GM18502 (cell line): ENCODE results near the gene CECR2.
"Not testable (repeated sequence)": the region's sequence is repeated elsewhere in the genome, so short reads cannot be mapped to it uniquely, and the experiment has no call there.

Experiments used
- ATAC-seq: cut with Tn5 transposase; IDR thresholded peaks from one replicate; pipeline ENCODE4 v1.9.1; 2021; ENCODE audit warnings: mild to moderate bottlenecking; ENCODE audit not compliant: unreplicated experiment, poor library complexity

Gene CECR2

DNA sequence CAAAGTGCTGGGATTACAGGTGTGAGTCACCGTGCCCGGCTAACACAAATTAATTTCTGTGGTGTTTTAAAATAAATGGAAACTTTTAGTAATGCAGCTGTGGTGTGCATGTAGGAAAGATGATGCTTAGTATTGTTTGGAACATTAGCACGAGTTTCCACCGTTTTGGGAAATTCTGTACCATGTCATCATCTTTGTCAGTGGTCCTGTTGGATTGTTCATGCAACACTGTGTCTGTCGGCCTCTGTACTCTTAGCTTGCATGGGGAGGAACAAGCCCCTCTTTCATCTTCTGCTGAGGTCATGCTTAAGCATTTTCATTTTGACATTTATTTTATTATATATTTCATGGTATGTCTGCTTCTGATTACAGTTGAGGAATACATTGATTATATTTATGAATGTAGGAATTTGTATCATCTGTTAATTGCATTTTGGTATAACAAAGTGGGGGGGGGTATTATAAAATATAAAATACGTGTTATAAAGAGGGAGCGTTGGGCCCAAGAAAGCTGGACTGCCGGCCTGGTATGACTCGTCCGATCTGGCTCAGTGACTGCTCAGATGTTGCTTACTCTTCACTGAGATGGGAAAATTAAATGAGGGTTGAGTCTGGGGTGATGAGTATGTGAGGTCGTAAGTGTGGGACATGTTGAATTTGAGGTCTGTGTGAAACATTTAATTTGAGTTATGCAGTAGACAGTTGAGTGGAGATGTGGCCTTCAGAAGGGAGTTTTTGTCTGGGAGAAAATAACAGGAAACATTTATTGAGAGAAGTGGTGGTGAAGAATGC is 28.7 kb downstream of the CECR2 start:
- no peak for ATAC-seq

DNA sequence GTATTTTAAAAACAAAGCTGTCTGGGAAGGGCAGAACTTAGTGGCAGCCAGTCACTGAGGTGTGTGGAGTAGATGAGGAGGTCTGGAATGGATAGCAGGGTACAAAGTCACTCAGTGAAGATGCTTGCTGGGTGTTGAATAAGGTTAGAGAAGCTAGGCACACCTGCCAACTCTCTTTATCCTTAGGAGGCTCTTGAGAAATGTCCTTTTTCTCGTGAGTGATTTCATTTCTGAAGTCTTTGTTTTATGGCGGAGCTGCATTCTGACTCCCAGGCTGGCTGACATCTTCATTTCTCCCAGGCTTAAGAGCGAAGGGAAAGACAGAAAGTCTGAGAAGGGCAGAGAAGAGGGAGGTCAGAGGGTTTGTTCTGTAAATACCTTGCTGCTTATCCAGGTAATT is 31.0 kb downstream of the CECR2 start:
- no peak for ATAC-seq

DNA sequence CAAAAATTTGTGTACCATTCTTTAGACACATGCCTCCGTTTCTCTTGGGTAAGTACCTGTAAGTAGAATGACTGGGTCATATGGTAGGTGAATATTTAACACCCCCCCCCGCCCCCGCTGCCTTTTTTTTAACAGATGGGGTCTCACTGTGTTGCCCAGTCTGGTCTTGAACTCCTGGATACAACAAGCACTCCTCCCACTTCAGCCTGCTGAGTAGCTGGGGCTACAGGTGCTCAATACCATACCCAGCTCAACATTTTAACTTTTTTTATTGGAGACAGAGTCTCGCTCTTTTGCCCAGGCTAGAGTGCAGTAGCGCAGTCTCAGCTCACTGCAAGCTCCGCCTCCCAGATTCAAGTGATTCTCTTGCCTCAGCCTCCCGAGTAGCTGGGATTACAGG is 32.5 kb downstream of the CECR2 start:
- ATAC-seq = no peak

DNA sequence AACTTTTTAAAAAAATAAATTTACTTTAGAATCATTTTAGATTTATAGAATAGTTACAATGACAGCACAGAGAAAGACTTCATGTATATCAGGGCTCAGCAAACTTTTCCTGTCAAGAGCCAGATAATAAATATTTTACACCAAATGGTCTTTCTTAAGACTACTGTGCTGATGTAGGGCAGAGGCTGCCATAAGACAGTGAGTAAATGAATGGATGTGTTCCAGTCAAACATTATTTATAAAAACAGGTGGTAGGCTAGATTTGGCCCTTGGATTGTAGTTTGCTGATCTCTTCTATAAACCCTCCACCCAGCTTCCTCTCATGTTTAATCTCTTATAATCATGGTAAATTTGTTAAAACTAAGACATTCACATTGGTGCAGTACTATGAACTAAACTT is 33.0 kb downstream of the CECR2 start:
- ATAC-seq = no peak

DNA sequence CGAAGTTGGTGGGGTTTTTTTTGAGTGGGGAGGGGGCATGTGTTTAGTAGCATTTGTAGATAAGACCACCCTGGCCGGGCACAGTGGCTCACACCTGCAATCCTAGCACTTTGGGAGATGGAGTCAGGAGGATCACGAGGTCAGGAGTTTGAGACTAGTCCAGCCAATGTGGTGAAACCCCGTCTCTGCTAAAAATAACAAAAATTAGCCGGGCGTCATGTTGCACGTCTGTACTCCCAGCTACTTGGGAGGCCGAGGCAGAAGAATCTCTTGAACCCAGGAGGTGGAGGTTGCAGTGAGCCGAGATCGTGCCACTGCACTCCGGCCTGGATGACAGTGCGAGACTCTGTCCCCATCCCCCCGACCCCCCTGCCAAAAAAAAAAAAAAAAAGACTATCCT is 34.6 kb downstream of the CECR2 start:
- no peak for ATAC-seq

DNA sequence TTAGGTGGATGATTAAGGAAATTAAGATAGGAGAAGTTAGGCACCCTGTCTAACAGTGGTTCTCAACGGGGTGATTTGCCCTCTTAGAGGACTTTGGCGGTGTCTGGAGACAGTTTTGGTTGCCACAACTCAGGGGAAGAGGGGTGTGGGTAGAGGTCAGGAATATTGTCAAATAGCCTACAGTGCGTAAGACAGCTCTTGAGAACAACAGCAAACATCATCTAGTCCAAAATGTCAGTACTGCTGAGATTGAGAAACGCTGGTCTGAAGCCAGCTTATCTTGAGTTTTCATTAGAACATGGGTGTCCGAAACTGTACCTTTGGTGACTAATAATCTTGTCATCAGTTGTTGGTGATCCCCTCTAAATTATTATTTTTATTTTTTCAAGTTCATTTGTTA is 38.4 kb downstream of the CECR2 start:
- no peak for ATAC-seq

DNA sequence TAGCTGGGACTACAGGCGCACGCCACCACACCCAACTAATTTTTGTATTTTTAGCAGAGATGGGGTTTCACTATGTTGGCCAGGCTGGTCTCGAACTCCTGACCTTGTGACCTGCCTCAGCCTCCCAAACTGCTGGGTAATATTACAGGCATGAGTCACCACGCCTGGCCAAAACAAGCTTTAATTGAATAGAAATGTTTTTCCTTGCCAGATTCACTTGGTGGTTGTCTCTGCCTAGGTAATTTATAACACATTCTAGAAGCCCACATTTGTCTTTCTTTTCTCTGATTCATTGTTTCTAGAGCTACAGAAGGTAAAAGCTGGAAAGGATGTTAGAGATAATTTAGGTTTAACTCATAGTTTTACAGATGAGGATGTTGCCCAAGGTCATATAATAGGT is 41.3 kb downstream of the CECR2 start:
- ATAC-seq = no peak

DNA sequence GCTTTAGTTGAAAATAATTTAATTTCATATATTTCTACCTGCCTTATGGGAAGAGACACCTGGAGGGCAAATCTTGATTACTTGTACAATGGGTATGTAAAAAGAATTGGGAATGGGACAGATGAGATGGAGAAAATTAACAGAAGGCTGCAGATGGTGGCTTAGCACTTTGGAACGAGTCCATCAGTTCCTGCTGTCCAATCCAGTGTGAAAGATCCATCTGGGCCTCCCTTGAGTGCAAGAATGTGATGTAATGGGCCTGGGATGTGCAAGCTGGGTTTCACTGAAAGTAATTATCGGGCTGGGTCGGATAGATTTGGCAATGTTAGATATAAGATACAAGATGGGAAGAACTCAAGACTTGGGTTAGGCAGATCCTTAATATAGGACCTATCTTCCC is 42.0 kb downstream of the CECR2 start:
- ATAC-seq = no peak

DNA sequence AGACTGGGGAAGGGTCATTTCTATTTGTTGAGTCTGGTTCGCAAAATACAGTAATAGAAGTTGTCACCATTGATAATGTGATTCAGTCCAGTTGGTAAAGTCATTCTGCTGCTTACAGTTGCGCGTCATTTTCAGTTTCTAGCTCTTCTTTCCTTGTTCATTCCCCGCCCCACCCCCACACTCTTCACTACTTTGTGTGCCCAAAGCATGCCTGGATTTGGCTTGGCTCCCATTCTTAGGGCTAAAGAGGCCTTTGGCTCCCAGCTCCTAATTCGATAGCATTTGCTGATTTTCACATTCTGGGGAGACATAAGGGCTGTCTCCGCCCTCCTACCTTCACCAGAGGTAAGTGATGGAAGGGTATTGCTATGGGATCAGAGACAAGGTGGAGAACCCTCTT is 43.0 kb downstream of the CECR2 start:
- ATAC-seq = no peak

DNA sequence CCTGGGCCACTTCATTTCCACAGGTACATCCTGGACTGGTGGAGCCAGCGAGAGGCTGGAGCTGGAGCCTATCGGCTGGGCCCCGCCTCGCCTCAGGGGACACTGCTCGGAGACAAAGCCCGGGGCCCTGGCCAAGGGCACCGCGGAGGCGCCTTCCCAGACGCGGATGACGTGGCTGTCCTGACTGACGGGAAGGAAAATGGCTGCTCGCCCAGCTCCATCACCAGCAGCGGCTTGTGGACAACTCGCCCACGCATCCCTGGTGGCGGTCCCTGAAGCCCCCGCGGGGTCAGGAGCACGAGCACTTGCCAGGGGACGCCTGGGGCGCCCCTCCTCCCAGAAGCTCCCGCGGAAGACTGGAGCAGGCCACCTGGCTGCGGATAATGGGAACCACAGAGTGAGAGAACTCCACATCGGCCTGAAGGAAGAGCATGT is 49.6 kb downstream of the CECR2 start:
- ATAC-seq = no peak

DNA sequence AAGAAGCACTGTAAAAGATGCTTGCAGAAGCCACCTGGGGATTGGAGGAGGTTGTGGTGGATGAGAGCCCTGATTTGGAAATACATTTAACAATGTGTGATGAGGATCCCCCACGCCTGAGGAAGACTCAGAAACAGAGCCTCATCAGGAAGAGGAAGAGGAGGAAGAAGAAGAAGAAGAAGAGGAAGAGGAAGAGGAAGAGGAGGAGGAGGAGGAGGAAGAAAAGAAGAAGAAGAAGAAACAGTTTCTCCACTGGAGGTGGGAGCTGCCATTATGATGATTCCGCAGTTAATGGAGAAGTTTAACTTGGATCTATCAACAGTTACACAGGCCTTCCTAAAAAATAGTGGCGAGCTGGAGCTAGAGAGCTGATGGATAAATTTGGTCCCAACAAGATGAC is 50.1 kb downstream of the CECR2 start:
- no peak for ATAC-seq

DNA sequence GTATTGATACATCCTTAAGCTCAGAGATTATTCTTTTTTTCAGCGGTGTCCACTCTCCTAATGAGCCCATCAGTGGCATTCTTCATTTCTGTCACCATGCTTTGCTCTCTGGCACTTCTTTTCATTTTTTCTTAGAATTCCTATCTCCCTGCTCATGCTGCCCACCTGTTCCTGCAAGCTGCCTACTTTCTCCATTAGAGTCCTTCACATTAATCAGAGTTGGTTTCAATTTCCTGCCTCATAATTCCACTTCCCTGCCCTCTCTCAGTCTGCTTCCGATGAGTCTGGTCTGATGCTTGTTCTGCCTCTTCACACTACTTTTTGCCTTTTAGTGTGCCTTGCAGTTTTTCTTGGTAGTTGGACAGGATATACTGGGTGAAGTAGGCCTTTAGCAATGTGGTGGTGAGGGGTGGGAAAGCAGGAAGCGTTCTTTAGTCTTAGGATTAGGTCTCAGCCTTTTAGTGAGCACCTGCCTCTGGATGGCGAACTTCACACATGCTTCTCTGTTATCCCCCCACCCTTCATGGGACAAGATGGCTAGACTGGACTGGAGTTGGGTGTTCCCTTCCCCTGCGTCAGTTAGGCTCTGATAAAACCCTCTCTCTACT is 53.6 kb downstream of the CECR2 start:
- no peak for ATAC-seq

DNA sequence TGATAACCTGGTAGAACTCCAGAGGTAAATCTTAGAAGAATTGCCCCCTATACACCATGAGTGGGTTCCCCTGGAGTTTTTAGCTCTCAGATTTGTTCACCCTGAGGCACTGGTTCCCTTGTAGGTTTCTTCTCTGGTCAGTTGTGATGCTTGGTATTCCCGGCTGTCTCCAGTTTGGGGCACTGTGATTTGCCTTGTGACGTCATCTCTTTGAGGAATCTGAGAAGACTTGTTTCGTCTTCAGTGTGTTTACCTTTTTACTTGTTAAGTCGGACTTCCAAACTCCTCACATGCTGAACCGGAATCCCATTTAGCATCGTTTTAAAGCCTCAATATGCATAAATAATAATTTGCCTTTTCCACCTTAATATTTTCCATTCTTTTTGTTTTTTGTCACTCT is 54.4 kb downstream of the CECR2 start:
- ATAC-seq = no peak

DNA sequence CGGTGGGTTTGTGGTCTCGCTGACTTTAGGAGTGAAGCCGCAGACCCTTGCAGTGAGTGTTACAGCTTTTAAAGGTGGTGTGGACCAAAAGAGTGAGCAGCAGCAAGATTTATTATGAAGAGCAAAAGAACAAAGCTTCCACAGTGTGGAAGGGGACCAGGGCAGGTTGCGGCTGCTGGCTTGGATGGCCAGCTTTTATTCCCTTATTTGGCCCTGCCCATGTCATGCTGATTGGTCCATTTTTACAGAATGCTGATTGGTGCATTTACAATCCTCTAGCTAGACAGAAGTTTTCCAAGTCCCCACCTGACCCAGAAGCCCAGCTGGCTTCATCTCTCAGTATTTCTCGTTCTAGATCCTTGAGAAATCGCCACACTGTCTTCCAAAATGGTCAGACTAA is 58.3 kb downstream of the CECR2 start:
- ATAC-seq = not testable (repeated sequence)

DNA sequence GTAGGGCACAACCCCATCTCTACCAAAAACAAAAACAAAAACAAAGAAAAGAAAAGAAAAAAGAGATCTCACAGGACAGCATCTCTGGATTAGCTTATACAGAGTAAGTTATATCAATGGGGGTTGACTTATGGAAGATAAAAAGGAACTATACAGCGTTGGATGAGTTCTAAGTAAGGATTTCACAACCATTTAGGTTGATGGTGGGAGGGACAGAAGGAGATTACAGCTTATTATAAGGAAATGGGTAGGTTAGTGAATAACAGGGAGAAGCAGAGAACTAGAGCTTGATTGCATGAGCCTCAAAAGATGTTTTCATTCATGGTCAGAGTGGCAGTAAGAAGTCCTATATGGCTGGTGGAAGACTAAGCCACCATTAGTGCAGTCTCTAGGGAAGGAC is 60.3 kb downstream of the CECR2 start:
- ATAC-seq = no peak

DNA sequence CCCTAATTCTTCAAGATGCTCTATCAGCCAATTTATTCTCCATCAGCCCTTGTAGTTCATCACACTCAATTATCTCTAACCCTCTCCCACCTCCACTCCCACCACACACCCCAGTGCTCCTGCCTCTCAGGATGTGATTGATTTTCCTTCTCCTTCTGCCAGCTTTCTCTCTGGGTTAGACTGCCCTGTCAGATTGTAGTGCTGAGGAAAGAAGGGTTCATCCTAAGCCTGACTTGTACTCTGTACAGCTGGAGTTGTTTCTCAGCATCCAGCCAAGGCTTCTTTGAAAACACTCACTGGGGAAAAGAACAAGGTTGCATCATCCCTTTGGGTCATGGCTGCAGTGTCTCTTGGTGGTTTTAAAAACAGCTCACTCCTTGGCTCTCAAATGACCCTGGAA is 61.2 kb downstream of the CECR2 start:
- no peak for ATAC-seq

DNA sequence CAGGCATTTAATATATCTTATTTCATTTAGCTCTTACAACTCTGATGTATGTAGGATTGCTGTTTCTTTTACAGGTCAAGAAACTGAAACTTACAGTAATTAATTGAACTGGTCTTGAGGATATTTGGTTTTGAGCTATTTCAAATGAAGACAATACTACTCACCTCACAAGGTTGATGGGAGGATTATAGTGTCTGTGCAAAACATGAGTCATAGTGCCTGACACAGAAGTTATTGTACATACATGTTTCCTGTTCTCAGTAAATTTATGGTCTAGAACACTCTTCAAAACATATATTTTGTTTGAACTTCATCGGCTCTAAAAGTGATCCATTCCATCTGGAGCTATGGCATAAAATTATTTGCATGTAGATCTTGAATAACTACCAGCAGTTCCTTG is 61.9 kb downstream of the CECR2 start:
- ATAC-seq = no peak

DNA sequence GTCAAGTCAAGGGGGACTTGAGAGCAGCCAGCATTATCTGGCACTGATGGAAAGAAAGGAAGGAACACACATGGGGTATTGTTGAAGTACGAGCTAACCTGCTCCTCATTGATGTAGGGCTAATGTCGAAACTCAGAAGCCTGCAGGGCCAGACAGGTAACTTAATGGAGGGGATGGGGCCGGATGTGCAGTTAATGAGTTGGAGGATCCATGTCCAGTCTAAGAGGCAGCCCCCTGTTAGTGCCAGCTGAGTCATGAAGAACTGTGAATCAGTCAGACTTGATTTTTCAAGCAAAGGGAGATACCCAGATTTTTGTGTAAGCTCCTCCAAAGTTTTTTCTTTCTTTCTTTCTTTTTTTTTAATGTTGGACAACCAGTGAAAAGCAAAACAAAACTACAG is 65.6 kb downstream of the CECR2 start:
- no peak for ATAC-seq

DNA sequence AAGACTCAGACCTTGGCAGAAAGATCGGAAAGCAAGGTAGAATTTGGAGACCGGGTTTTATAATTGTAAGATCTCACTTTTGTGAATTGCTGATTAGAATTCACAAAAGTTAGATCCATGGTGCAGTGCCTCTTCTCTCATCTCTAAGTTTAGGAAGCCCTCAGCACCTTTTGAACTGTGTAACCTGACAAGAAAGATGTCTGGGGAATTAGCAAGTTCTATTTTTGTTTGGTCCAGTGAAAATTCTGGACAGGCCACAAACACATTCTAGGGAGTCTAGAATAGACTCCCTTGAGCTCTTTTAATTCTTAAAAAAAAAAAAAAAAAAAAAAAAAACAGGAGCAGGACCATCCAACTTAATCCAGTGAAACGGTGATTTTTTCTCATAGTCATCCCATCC is 66.1 kb downstream of the CECR2 start:
- ATAC-seq = no peak

DNA sequence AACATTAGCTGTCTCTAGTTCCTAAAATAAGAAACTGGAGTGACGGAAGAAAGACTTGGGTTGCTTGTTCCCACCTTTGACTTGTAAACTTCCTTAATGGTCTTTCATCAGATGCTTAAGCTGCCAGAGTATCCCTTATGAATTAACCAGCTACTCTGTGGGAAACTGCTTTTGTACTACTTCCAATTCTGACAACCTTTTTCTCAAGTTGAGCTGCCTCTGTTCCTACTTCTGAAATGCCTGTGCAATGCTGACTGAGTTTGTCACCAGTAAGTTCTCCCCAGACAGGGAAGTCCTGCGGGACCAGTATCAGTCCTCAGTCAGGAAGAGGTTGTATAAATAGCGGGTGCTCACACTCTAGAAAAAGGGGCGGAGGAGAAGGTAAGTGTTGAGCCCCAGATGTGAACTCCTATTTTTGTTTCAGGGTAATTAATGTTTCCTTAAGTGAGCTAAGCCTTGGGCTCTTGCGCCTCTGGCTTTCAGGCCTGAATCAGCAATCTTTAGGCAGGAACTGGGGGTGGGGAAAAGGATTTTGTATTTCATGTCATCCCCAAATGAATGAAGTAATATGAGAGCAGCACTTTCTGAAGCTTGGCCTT is 67.2 kb downstream of the CECR2 start:
- no peak for ATAC-seq

DNA sequence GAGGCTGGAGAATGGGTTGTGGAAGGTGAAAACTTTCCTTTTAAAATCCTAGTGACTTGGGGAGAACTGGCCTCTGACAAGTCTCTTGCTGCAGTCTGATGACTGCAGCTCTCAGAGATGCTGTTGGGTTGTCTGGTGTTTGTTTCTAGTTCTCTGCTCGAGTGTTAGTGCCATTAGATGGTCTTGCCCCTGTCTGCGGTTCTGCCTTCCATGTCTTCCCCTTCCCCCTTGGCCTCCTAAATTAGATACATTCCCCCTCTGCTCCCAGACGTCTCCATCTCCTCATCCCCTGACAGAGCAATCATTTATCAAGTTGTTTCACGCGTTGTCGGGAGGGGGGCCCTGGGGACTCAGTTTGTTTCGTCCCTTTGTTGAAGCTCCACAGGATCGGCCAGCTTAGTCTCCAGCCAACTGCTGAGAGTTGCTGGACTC is 67.7 kb downstream of the CECR2 start:
- no peak for ATAC-seq

DNA sequence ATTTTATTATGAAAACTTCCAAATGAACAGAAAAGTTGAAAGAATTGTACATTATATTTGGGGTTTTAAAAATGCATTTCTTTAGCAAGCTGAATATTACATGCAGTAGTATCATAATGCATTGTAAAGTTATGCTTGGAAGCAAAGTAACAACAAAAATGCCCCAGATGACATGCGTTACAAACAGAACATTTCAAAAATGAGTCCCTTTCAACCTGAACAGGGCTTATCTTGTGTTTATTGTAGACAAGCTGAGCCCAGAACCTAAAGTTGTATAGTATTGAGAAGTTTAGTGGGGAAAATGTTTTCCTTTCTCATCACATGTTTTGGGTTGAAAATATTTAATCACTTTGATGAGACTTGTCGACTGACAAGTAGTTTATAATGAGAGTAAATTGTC is 68.8 kb downstream of the CECR2 start:
- no peak for ATAC-seq
